GM19099 (cell line): Measurements from ENCODE around the gene OXLD1.

ENCODE experiments used
- POLR2A ChIP-seq: IDR thresholded peaks from 3 replicates; pipeline ENCODE4 v1.6.1; 2011; ENCODE audit warnings: low read depth; ENCODE audit not compliant: insufficient read length; ENCODE audit errors: extremely low read depth

The OXLD1 gene

GRCh38 chr17:81691608-81692007, 25.2 kb upstream of the OXLD1 start:
- TF ChIP-seq POLR2A: no peak

- no peak for TF ChIP-seq POLR2A
Measured at GRCh38 chr17:81691196-81691595, 24.8 kb upstream of the OXLD1 start.

- no peak for TF ChIP-seq POLR2A
Measured at GRCh38 chr17:81690549-81690948, 24.1 kb upstream of the OXLD1 start.

- TF ChIP-seq POLR2A: no peak
Measured at GRCh38 chr17:81690066-81690465, 23.7 kb upstream of the OXLD1 start.

- TF ChIP-seq POLR2A: no peak
Measured at GRCh38 chr17:81688616-81689015, 22.2 kb upstream of the OXLD1 start.

GRCh38 chr17:81687770-81688541, 21.6 kb upstream of the OXLD1 start:
- TF ChIP-seq POLR2A: no peak

- no peak for TF ChIP-seq POLR2A
Measured at GRCh38 chr17:81686614-81687013, 20.2 kb upstream of the OXLD1 start.

- TF ChIP-seq POLR2A: no peak
Measured at GRCh38 chr17:81685108-81685507, 18.7 kb upstream of the OXLD1 start.

GRCh38 chr17:81684442-81684911, 18.1 kb upstream of the OXLD1 start:
- TF ChIP-seq POLR2A: no peak

GRCh38 chr17:81683584-81684441, 17.4 kb upstream of the OXLD1 start, which contains the start of the genes ARL16 and HGS:
Gene ARL16, minus strand, starts transcription at chr17:81683797. Its CDS starts 44 bp downstream, at chr17:81683753.
Gene HGS, plus strand, starts transcription at chr17:81684011. Its CDS starts 56 bp downstream, at chr17:81684067.
- TF ChIP-seq POLR2A: peak; percentile 79

- no peak for TF ChIP-seq POLR2A
Measured at GRCh38 chr17:81683208-81683583, 16.8 kb upstream of the OXLD1 start.

- no peak for TF ChIP-seq POLR2A
Measured at GRCh38 chr17:81682565-81683207, 16.3 kb upstream of the OXLD1 start.

- no peak for TF ChIP-seq POLR2A
Measured at GRCh38 chr17:81681672-81682071, 15.3 kb upstream of the OXLD1 start.

GRCh38 chr17:81680150-81680549, 13.7 kb upstream of the OXLD1 start:
- TF ChIP-seq POLR2A: no peak

- TF ChIP-seq POLR2A: no peak
Measured at GRCh38 chr17:81676906-81677305, 10.5 kb upstream of the OXLD1 start.
